NCI-H2171 treated with DMSO at 0.1 percent for 48 hours (cell line): ENCODE data around the gene CPED1.
A peak's percentile ranks its signal among the peaks of the same experiment; 100 is the strongest.
"Not testable (repeated sequence)": the region's sequence is repeated elsewhere in the genome, so short reads cannot be mapped to it uniquely, and the experiment has no call there.

Experiments
- DNase-seq: peaks from one replicate; lab custom pipeline; 2025; lab: John Stamatoyannopoulos, UW

Gene CPED1

GRCh38 chr7:121041516-121042148, 53.1 kb downstream of the CPED1 start:
- peak; percentile 70 for DNase-seq

- DNase-seq = no peak
These were observed 53.7 kb downstream of the CPED1 start for GRCh38 chr7:121042195-121042594.

- DNase-seq = no peak
These were observed 54.4 kb downstream of the CPED1 start for GRCh38 chr7:121042899-121043298.

DNA sequence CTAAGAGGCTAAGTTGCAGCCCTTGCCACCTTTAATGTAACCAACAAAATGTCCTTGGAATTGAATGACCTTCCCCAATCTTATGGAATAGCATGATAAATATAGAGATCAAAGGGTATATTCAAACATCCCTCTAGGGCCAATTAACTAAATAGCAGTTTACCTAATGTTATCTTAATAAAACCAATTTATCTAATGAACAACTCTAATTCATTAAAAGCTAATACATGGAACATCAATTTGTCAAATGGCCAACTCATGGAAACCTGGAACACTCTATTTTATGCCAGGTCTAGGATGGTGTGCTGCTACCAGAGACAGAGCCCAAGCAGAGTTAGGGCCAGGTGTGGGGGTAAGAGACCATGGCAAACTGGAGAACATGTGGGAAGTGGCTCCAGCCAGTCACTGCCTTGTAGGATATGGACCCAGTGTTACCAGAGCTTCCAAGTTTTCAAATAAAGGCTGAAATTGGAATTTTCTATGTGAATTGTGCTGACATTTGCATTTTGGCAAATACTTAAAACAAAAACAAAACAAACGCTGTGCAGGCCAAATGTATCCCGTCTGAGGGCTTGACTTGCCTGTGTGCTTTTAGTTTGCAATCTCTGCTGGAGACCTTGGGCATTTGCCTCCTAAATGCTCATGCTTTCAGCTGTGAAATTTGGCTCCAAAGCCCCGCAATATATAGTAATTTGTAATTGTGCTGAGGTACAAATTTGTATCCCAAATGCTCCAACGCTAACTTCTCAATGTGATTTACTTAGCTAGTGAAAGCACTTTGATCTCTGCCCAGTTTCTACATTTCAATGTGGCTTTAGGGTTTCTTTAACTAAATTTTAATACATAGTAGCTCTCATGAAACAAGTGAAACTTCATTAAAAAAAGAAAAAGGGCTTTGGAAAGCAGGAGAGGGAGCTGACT, 55.1 kb downstream of the CPED1 start:
- no peak for DNase-seq

- DNase-seq = no peak
These were observed 56.6 kb downstream of the CPED1 start for GRCh38 chr7:121045090-121045489.

- DNase-seq = no peak
These were observed 57.5 kb downstream of the CPED1 start for GRCh38 chr7:121046009-121046408.

DNA sequence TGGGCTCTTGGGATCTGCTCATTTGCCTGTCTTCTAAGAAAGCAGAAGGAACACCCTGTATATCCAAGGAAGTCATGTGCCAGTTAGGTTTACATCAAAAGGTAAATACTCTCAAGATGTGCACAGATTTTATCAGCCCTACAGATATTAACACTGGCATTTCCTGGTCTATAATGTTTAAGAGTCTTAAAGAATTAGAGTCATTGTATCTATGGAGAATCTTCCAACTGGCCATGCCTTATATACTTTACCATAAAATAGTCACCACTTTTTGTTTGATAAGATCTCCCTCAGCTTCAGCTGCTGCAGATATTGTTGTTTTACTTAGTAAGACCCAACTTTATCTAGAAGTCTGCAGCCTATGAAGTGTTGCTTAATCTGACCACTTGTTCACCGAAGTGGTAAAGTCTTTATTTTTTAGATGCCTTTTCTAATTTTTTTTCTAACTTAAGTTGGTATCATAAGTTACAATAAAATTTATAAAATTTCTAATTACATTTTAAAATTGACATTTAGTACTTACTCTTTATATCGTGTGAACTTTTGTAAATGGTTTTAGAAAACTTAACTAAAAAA, 58.5 kb downstream of the CPED1 start:
- DNase-seq = no peak

- no peak for DNase-seq
These were observed 59.7 kb downstream of the CPED1 start for GRCh38 chr7:121048195-121048594.

DNA sequence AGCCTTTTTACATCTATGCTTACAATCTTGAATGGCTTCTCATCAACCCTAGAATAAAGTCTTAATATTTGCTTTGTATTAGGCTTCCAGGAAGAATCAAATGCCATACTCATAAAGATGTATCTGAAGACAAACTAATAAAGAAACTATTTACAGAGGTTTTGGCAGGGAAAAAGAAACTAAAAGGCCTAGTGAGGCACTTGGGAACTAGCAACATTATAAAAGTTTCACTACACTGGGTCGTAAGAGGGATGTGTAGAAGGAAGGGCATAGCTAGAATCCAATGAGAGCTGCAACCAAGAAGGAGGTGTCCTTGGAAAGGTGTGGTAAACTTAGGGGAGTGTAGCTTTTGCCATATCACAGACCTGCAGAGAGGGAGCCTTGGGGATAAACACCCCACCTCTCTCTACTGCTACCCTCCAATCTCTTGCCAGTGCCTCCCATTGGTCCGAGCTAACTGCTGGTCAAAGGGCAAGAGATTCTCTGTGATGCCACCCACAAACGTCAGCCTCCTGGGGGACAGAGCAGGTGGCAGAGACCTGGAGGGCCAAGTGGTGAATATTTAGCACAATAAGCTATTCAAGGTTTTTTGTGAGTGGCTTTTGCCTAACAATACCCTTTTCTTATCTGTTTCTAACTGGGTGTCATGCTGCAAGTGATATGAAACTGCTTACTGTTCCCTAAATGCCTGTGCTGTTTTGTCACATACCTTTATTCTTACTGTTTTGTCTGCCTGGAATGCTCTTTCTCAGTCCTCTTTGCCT, 60.7 kb downstream of the CPED1 start:
- DNase-seq = no peak

- no peak for DNase-seq
These were observed 61.4 kb downstream of the CPED1 start for GRCh38 chr7:121049897-121050296.

GRCh38 chr7:121053219-121053618, 64.7 kb downstream of the CPED1 start:
- no peak for DNase-seq

GRCh38 chr7:121054925-121055324, 66.4 kb downstream of the CPED1 start:
- DNase-seq = no peak

- DNase-seq = no peak
These were observed 69.4 kb downstream of the CPED1 start for GRCh38 chr7:121057878-121058277.

GRCh38 chr7:121058975-121059374, 70.5 kb downstream of the CPED1 start:
- no peak for DNase-seq

DNA sequence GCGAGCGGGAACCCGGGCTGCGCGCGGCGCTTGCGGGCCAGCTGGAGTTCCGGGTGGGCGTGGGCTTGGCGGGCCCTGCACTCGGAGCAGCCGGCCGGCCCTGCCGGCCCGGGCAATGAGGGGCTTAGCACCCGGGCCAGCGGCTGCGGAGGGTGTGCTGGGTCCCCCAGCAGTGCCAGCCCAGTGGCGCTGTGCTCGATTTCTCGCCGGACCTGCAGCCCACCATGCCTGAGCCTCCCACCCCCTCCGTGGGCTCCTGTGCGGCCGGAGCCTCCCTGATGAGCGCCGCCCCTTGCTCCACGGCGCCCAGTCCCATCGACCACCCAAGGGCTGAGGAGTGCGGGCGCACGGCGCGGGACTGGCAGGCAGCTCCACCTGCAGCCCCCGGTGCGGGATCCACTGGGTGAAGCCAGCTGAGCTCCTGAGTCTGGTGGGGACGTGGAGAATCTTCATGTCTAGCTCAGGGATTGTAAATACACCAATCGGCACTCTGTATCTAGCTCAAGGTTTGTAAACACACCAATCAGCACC, 71.5 kb downstream of the CPED1 start:
- DNase-seq = not testable (repeated sequence)

DNA sequence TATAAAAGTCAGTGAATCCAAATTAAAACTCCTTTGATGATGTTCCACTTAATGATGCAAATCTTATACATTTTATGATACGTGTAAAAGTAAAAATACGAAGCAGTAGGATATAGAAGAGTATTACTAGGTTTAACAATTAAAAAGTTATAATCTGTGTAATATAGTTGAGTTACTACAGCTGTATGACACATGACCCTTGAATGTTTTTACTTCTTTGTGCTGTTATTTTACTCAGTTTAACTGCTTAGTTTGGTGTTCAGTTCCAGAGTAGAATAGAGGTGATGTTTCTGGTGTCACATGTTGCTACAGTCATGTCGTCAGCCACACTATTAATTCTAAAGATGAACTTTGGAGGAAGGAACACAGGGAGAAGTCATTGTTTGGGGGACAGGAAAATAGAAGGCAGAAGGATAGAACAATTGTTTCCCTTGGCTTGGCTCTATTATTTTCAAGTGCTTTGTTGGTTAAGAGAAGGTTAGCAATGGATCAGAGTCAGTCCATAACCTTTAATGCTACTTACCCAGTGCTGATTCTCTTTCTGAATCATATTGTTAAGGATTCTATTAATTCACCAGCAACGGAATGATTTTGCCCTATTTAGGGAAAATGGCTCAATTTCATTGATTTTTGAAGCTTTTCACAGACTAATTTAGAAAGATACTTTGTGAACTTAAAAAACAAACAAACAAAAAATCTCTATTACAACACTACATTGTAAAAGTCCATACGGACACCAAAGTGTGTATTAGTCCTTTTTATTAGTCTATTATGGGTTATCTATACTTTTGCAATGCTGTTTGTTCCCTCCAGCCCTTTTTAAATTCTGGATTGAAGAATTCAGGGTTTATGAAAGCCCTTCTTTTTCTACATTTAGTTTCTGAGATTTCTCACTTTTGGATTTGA, 73.4 kb downstream of the CPED1 start:
- DNase-seq = no peak

GRCh38 chr7:121062671-121063279, 74.3 kb downstream of the CPED1 start:
- DNase-seq = no peak

DNA sequence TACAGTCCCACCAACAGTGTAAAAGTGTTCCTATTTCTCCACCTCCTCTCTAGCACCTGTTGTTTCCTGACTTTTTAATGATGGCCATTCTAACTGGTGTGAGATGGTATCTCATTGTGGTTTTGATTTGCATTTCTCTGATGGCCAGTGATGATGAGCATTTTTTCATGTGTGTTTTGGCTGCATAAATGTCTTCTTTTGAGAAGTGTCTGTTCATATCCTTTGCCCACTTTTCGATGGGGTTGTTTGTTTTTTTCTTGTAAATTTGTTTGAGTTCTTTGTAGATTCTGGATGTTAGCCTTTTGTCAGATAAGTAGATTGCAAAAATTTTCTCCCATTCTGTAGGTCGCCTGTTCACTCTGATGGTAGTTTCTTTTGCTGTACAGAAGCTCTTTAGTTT, 79.2 kb downstream of the CPED1 start:
- not testable (repeated sequence) for DNase-seq

DNA sequence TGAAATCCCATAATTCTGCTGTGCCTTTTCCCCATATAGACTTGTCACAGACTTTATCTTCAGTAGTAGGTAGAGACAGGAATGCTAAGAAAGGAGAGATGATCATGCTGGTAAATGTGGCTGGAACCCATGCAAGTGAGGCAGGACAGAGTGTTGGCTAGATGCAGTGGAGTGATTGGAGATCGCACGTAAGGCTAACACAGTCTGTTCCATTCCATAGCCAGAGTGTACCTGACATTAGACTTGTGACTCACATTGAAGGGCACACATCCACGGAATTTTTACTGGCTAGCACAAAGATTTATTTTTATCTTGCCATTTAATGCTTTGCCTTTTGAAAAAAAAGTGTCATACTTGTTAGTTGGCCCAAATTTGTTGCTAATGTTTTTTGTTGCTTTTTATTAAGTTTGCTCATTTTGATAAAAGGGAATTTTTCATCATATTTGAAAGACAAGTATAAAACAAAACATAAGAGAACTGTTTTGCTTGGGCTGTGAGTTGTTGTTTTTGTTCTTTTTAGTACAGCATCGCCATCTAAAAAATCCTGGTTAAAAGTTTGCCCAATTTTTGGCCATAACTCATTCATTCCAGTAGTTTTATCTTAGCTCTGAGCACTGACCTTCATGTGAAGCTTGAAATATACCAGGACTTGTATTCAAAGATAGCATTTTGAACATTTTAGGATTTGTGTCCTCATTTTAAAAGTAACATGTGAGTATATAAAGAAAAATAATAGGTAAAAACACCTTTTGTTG, 81.0 kb downstream of the CPED1 start:
- DNase-seq = no peak

DNA sequence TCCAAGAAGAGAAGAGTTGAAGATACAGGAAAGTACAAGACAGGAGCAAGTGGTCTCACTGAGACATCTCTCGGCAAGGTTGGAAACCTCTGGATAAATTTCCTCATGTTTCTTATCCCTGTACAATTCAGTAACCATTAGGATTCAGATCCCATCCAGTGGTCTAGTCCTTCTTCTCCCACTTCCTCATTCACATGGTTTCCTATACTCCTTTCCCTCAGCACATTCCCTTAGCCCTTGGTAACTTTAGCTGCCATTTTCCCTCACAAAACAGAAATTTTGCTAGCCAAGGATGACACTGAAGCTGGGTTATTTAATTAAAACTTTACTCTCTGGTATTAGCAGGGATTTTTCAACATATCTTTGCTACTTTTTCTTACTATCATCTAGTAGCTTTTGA, 82.6 kb downstream of the CPED1 start:
- DNase-seq = no peak
